Measurements from ENCODE around the gene RASA2.

The RASA2 gene

DNA sequence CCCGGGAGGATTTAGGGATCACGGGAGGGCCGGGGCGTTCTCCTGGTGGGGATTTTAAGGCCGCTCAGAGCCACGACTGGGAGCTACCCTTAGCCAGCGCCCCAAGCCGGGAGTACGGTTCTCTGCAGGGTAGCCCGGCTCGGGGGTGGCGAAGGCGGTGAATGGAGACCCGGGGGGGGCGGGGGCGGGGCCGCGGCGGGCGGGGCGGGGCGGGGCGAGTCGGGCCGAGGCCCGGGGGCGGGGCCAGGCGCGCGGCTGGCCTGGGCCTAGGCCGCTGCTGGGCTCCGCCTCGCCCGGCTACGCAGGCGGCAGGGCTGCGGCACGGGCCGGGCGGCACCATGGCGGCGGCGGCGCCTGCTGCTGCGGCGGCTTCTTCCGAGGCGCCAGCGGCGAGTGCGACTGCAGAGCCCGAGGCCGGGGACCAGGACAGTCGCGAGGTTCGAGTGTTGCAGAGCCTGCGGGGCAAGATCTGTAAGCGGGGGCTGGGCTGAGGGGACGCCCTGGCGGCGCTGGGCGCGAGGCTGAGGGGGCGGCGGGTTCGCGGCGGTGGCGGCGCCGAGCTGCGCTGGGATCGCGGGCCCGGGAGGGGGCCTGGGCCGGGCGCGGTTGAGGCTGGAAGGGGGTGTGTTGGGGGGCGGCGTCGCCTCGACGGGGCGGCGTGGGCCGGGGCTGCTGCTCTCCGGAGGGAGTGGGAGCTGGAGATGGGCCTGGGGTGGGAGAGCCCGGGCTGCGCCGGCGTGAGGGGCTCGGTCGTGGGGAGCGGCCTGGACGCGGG is at the start of gene RASA2:
Gene RASA2, plus strand, starts transcription at position 282 of the 775 bp plus-strand sequence. Its CDS starts 57 bp downstream, at position 339.
- FAIRE-seq: no peak

DNA sequence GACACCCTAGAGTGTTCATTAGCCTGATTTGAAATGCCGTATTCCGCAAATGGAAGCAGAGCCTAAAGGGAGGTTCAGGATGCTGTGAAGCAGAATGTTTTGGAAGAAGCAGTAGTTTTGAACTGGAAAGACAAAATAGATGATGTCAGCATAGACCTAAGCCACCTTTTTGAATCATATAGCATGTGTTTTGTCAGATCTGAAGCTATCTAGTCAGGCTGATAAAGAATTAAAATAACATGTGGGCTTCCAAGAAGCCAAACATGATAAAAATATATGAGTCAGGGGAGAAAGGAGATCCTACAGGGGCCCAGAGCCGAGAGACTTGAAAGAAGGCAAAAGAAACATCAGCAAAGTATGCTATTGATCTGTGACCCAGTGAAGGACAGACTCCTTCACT is 47.2 kb upstream of the RASA2 start:
- no peak for FAIRE-seq

DNA sequence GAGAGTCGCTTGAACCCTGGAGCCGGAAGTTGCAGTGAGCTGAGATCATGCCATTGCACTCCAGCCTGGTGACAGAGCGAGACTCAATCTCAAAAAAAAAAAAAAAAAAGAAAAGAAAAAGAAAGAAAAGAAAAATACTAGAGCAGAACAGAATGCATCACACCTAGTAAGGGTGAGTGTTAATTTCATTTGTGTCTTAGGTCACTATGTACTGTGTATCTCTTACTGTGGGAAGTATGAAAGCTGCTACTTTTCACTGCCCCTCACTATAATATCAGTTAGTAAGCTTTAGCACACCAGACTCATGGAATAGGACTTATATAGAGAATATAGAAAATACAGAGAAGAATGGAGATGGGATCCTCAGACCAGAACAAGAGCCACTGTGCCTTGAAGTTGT is 45.9 kb upstream of the RASA2 start:
- no peak for FAIRE-seq

DNA sequence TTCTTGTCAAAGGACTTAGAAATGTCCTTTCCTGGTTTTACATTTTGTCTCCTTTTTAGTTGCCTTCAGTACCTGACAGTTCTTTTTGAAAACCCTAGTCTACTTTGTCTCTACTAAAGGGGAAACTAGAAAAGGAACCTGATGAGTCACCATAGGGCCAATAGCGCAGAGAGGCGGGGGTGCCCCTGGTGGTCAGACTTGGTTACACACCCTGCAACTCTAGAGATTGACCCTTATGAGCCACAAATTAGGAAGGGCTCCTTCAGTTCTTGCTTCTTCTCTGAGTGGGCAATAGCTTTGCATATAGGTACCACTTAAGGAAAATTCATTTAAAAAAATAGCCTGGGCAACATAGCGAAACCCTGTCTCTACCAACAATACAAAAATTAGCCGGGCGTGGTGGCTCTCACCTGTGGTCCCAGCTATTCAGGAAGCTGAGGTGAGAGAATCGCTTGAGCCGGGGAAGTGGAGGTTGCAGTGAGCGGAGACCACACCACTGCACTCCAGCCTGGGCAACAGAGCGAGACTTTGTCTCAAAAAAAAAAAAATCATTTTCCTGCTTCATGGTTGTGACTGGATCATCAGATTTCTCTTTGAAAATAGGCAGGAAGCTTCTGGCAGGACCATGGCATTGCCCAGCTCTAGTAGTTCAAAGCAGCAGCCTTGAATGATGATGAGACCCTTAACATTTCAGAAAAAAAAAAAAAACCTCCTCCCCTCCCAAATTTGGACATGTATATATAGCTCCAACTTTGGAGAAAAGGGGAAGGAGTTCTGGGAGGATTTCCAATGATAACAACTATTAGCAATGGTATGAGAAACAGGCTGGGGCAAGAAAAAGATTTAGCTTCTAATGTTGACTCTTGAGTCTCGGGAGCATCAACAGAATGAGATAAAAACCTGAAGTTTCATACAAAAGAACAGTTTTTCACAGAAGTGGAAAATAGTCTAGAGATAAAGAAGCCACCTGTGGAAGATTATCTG is 45.2 kb upstream of the RASA2 start:
- FAIRE-seq: no peak

- FAIRE-seq: no peak
These were observed 44.4 kb upstream of the RASA2 start for GRCh38 chr3:141442446-141442845.

DNA sequence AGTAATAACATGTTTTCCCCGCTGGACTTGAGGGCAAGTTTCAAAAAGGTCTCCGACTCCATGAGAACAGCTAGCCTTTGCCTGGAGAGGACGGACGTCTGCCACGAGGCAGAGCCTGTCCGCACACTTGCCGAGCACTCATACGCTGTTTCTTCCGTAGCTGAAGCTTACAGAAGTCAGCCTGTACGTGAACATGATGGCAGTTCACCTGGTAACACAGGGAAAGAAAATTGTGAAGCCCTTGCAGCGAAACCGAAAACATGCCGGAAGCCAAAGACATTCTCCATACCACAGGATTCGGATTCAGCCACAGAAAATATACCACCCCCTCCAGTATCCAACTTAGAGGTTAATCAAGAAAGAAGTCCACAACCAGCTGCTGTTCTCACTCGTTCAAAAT is 43.9 kb upstream of the RASA2 start:
- FAIRE-seq: no peak

GRCh38 chr3:141444586-141445285 is 42.1 kb upstream of the RASA2 start:
- no peak for FAIRE-seq

DNA sequence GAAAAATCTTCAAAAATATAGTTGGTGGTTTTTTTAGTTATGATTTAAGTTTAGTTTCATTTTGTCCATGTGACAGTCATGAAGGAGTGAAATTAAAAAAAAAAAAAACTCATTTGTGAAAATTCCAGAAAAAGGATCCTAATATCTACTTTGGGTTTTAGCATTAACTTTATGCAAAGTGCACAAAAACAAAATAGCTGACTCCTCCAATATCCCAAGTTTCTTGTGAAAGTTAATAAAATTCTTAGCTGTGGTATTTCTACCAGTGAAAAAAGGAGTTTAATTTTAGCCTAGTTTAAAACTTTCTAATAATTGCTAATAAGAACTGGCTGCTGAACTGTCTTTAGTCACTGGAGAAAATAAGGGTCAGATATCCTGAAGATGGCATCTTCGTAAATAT is 40.8 kb upstream of the RASA2 start:
- no peak for FAIRE-seq

DNA sequence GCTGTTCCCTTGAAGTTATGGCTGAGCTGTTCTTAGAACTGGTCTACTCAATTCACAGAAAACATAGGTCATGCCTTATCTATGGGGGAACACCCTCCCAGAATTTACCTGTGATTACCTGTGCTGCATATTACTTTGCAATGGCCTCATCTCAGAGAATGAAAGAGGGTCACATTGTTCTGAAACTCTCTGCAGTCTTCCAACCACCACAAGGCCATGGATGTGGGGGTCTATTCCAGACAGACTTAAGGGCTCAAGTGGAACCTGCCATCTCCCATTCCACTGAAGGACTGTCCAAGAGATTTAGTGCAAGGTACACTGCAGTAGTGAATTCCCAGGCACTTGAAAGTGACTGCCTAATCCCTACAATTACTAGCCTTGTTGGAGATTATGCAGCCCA is 40.1 kb upstream of the RASA2 start:
- no peak for FAIRE-seq

DNA sequence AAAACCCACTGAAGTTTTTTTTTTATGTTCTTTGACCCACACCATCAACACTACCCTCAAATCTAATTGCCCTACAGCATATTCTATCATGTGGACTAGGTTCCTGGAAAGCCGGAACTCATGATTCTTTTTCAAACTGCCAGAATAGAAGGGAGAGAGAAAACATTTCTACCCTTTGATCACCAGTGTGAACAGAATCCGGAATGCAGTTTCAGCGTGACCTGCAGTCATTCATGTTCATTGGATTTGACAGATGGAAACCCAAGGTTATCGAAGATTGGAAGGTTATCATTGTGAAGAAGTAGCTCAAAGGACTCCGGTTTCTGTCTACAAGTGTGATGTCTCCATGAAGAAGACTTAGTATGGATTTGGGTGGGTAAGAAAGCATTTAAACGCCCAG is 39.4 kb upstream of the RASA2 start:
- no peak for FAIRE-seq

DNA sequence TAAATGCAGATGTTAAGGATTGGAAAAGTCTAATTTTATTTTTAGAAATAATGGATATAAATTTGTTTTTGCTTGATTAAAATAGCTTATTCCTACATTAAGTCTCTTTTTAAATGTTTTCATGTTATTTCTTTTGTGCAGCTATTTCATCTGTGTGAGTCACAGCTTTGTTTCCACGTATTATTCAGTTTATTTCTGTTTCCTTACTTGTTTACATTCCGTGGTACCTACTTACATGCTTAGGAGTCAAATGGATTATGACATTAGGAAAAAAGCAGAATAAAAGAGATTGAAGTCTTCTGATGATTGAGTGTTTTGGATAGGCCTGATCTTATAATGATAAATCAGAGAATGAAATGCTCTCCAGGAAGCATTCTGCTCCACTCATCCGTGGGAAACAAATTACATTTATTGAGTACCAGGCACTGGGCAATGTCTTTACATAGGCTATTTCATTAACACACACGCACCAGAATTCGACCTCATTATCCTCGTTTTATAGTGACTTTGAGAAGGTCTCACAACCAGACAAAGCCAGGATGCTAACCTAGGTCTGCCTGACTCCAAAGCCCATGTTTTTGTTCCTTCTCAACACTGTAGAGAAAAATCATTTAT is 38.1 kb upstream of the RASA2 start:
- FAIRE-seq: no peak

GRCh38 chr3:141449424-141449823 is 37.4 kb upstream of the RASA2 start:
- no peak for FAIRE-seq

- FAIRE-seq: no peak
These were observed 36.0 kb upstream of the RASA2 start for GRCh38 chr3:141450727-141451375.

- FAIRE-seq: peak; percentile 83
These were observed 34.8 kb upstream of the RASA2 start for GRCh38 chr3:141452045-141452444.

DNA sequence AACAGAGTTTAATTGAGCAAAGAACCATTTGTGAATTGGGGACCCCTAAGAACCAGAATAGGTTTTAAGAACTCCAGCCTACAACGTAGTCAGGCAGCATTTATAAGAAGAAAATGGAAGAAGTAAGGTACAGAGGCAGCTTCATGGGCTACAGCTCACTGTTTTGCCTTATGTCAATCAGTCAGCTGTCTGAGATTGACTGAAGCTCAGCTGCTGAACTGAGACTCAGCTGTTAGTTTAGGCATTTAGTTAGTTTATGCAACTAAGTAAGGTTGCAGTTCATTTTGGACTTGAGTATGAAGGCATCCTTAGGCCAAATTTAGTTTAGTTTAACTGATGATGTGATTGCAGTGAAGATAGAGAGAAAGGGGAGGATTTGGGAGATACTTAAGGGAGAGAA is 34.1 kb upstream of the RASA2 start:
- FAIRE-seq: no peak

GRCh38 chr3:141454054-141454453 is 32.8 kb upstream of the RASA2 start:
- no peak for FAIRE-seq

DNA sequence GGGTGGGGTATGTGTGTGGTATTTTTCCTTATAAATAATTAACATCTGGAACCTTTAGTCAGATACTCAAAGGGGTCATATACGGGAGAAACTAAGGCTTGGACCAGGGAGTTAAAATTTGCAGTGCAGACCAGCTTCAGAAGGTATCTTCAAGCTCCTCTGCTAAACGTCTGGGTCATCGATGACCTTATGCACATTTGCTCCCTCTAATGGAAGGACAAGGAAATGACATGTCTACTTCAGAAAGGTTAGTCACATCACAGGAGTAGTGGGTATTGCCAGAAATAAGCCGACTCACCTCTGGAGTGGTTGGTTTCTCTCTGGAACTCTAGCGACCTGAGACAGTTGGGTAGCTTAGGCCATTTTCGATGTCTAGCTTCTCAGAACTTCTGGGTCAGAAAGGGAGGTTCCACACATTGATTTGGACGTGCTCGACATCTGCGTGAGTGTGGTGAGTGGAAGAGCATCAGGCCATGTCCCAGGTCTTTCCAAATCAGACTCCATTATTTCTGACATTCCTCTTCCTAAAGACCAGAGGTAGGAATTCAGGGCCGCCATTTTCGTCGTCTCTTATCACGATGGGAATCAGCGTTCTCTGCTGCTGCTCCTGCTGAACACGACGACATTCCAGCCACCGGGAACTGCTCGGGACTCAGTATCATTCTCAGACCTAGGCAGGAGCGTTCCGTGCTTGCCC is 31.8 kb upstream of the RASA2 start:
- no peak for FAIRE-seq

- FAIRE-seq: no peak
These were observed 31.1 kb upstream of the RASA2 start for GRCh38 chr3:141455603-141456300.

DNA sequence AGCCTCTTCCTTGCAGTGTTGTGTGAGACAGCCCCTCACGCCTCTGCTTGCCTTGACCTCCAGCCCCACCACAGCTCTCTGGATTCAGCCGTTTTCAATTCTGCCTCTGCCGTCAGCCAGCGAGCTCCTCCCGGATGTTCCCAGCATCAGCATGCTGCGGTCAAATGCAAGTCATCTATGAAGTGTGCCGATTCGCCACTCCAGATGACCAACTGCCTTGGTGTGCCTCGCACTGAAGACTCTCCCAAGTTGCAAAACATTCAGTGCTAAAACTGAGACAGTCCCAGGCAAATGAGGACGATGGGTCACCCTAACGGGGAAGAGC is 30.6 kb upstream of the RASA2 start:
- FAIRE-seq: no peak

- FAIRE-seq: no peak
These were observed 29.1 kb upstream of the RASA2 start for GRCh38 chr3:141457624-141458236.

GRCh38 chr3:141459008-141459407 is 27.8 kb upstream of the RASA2 start:
- FAIRE-seq: no peak

Data from A204.1 (cell line).